GM19397 (cell line): Measurements from ENCODE around the gene F2.

Experiments
- ATAC-seq: cut with Tn5 transposase; IDR thresholded peaks from one replicate; pipeline ENCODE4 v1.9.1; 2021; ENCODE audit warnings: mild to moderate bottlenecking, moderate library complexity; ENCODE audit not compliant: unreplicated experiment

Gene F2

DNA sequence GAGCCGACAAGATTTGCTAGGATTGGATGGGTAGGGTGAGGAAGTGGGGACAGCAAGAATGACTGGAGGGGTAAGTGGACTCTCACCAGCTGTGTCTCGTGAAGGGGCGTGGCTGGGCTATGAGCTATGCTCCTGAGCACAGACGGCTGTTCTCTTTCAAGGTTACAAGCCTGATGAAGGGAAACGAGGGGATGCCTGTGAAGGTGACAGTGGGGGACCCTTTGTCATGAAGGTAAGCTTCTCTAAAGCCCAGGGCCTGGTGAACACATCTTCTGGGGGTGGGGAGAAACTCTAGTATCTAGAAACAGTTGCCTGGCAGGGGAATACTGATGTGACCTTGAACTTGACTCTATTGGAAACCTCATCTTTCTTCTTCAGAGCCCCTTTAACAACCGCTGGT is 19.9 kb downstream of the F2 start:
- ATAC-seq: no peak

DNA sequence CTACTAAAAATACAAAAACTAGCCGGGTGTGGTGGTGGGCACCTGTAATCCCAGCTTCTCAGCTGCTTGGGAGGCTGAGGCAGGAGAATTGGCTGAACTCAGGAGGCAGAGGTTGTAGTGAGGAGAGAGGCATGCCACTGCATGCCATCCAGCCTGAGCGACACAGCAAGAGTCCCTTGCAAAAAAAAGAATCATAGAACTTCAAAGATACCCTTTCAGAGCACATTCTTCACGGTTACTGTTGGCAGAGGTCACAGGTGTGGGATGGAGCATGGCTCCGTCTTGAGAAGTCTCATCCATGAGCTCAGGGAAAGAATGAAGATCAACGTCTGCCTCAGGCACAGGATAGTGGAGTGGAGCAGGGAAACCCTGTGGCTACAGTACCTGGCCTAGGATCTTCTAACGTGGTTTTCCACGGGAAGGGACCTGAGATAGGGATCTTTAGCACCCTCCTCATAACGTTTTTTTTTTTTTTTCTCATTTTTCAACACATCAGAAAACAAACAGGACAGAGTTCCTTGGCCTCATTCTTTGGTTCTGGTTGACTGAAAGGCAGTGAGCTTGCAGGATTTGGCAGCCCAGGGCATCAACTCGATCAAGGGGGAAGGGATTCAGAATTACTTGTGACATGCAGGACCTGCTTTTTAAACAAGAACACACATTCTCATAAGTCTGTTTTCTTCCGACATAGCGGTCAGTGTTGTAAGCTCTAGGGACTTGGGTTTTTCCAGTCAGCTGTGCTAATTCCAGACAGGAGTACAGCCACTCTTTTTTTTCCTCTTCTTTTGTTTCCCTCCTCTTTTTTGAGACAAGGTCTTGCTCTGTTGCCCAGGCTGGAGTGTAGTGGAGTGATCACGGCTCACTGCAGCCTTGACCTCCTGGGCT is 22.8 kb downstream of the F2 start:
- no peak for ATAC-seq

DNA sequence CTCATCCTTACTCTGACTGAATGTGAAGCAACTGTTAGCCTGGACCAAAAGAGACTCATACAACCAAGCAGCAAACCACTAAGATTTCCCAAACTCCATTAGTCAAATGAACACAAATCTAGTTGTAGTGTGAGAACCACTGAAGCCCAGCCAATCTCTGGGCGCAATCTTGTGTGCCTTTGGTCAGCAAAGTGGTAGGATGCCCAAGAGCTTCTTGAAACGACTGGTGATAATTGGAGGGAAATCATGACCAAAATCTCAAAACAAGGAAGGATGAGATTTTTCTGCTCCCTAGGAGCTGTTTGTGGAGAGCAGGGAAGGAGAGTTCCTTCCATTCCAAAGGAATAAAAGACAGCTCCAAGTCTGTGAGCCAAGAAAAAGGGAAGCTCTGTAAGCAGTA is 24.0 kb downstream of the F2 start:
- ATAC-seq: no peak

DNA sequence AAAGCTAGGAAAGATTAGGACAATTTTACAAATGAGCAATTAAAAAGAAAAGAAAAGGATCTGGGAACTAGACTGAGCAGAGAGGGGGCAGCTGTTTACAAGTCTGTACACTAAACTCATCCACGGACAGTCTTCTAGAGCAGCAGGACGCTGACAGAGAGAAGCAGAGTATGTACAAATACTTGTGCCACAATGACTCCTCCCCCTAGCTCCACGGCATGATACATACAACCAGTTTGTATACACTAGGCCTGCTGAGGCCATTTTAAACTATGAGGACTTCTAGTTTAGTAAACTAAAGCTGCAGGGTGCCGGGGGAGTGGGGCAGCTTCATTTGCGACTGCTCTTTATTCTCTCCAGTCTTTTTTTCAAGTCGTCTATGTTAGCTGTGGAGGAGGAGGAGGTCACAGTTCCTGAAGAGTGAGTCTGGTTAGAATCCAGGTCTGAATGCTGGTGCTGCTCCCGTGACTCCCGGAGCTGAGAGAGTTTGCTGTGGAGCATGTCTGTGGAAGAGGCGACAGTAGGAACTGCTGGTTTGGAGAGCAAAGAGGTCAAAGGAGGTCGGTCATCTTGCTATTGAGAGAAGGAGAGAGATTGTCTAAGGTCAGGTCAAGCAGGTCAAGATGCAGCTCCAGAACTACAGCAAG is 24.8 kb downstream of the F2 start:
- ATAC-seq: no peak

DNA sequence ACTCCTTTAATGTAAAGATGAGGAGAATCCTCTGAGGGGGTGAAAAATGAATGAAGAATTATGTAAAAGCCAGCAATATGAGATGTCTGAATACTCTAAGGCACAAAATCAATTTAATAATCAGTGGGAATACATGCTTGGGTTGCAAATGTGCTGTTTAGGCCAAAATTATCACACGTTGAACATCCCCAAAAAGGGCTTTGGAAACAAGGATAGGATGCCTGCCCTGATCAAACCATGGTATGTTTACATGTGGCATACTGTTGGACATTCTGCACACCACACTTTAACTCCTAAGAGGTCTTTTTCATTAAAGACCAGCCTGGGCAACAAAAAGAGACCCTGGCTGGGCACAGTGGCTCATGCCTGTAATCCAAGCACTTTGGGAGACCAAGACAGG is 26.3 kb downstream of the F2 start:
- ATAC-seq: no peak

DNA sequence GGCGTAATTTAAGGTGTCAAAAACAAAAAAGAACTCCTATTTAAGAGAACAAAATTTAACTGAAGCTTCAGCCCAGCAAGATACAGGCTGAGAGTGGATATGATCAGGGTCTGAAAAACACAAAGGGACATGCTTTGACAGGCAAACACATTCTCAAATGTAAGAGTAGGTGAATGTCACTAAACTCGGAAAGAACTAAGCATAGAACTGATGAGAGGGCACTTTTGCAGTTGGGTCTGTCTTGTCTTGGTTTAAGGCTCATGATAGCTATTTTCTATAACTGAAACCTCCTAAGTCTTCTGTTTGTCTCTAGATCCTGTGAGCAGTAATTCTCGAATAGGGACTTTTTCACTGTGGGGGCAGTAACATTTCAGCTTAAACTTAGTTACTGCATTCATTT is 27.0 kb downstream of the F2 start:
- no peak for ATAC-seq

DNA sequence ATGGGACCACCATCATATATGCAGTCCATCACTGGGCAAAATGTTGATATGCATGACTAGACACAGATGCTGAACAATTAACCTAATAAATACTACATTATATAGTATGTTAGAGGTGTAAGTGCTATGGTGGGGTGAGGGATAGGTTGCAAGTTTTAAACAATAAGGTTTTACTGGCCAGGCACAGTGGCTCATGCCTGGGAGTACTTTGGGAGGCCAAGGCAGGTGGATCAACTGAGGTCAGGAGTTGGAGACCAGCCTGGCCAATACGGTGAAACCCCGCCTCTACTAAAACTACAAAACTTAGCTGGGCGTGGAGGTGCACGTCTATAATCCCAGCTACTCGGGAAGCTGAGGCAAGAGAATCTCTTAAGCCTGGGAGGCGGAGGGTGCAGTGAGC is 28.1 kb downstream of the F2 start:
- ATAC-seq: no peak

DNA sequence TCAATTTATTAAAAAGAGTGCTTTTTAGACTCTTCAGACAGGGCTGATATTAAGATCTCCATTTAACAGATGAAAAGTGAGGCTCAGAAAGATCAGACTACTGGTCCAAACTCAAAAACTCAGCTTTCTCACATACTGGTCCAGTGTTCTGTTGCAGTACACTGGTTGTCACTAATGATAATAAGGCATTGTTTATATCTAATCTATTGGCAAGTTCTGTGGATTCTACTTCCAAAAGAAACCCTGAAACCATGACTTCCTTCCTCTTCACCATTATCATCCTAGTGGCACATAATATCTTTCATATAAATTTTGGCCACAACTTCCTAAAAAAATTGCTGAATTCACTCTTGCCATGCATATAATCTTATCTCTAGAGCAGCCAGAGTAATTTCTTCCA is 36.9 kb downstream of the F2 start:
- no peak for ATAC-seq

DNA sequence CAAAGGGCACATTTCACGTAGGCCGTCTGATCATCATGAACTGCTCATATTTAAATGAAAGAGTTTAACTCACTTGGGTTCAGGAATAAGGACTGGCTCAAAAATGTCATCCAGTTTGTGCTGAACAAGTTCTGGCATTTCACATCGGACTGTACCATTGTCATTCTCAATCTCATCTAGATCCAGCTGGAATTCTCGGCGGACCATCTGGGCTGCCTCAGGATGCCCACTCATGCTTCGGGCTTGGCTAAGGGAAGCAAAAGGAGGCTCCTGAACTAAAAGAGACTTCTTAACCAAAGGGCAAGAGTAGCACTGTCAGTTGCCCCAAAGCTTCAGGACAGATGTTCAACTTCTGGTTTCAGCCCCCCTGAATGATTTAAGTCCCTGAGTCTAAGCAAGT is 40.2 kb downstream of the F2 start:
- no peak for ATAC-seq

DNA sequence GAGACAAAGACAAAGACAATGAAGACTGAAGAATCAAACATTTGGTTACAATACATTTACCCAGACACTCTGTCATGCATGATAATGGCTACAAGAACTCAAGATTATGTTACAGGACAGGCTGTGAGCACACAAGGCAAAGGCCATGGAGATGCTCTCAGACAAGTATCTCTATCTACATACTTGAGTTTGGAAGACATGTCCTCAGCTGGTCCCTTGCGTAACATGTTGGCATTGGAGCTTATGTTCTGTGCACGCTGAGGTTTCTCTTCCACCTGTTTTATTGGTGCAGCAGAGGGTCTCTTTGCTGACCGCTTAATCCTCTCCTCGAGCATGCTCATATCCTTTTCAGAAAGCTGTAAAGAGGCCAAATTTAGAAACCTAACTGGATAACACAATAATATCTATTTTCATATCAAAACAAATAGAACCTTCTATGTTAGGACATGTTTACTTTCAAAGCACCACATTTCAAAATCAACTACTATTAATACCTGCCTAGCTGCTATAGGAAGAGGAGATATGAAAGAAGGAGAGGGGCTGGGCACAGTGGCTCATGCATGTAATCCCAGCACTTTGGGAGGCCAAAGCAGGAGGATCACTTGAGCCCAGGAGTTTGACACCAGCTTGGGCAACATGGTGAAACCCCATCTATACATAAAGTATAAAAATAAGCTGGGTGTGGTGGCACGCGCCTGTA is 41.6 kb downstream of the F2 start:
- ATAC-seq: no peak

DNA sequence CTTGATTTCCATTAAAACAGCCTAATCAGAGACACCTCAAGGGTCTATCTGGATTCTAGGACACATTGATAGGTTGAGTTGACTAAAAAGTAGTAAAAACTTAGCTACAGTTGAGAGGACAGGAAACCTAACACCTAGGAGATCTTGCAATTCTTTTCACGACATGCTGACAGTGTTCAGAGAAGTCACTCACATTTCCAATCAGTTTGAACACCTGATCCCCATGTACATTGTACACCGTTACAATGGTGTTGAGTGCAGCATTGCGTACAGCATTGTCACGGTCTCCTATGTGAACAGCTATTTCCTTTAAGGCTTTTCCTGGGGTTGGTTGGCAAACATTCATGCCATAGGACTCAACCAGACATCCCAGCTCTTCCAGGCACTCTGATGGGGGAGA is 42.8 kb downstream of the F2 start:
- no peak for ATAC-seq

DNA sequence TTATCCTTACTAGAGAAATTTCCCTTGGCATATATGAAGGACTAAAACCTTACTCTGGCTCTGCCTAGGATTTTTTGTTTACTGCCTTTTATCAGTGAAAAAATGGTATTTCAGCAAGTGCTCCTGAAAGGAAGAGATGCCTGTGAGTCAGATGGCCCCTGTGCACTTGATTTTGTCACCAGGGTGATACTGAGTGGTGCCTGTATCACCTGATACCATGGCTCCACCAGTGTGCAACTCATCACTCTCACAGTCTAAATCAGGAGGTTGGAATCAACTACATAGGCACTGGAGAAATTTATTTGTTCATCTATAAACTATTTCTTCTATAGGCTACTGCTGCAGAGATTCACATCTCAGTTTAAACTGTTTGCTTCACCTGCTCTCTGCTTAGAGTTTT is 43.2 kb downstream of the F2 start:
- ATAC-seq: no peak

DNA sequence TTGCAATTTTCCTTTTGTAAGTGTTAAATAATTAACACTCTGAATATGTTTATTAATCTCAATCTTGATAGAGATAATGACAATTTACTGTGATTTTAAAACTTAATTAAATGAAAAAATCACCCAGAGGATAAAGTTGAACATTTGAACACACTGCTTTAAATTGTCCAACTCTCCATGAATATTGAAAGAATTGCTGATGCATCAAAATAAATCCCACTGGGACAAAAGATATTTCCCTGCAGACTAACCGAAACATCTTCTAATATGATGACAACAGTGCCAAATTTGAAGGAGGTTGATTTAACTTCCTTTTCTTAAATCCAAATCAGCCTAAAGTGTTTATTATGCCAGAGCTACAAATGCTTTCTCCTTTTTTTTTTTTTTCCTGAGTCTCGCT is 47.6 kb downstream of the F2 start:
- ATAC-seq: no peak

DNA sequence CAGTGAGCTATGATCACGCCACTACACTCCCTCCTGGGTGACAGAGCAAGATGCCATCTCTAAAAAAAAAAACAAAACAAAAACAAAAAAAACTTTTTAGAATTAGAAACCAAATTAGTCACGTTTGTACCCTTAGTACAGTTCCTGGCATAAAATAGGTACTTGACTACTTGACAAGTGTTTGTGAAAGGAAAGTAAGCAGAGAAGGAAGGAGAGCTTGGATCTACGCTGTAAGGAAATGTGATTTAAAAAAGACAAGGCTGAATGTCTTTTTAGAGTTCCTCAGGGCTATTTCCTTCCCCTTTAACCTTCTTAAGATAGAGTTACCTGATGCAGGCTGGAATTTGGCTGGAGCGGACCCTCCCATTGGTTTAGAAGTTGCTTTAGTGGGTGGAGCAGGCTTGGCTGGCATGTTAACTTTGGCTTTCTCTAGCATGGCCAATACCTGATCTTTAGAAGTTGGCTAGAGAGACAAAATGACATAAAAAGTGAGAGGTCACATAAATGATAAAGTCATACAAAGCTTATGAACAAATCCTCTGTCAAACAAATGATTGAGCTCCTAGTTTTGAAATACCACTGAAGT is 50.7 kb downstream of the F2 start:
- ATAC-seq: no peak

DNA sequence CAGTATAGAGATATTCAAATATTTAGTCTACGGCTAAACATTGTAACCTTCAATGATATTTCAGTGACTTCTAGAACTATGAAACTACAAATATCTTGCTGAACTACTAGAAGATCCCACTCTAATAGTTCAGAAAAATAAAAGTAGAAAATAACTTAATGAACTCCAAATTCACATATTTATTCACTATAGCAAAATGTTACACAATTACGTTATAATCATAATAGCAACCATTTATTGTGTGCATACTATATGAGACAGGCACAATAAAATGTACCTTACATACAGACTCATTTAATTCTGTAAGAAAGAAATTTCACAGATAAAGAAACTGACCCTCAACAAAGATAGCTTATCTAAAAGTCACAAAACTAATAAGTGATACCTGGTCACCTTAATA is 57.9 kb downstream of the F2 start:
- ATAC-seq: no peak

DNA sequence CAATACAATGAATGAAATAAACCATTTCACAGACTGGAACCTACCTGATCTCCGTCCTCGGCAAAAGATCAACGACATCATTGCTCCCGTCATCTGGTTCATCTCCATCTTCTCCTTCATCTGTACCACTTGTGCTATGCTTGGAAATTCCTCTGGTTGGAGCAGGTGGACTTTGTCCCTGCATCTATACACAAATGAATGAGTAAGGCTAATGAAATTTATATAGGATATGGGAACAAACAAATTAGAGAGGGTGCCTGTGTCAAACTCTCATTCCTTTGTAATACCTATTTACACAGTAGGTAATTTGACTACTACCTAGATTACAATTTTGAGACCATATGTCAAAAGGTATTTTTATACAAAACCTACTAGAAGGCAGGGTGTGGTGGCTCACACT is 59.4 kb downstream of the F2 start:
- no peak for ATAC-seq
